SK-N-SH treated with all-trans-retinoic acid at 6 μM for 48 hours (cell line): ENCODE measurements around the gene SMYD4.

Experiments
- ATAC-seq: fragments of 200-7000 bp; cut with Tn5 transposase; 3 replicates; pipeline ENCODE4 v1.9.1; 2020; ENCODE audit warnings: mild to moderate bottlenecking, moderate library complexity
- ARNTL ChIP-seq: fragments of 450-650 bp; formaldehyde crosslinking; IDR thresholded peaks from 2 replicates; pipeline ENCODE4 v1.5.0; 2020; ENCODE audit warnings: low read depth, mild to moderate bottlenecking, moderate library complexity, borderline replicate concordance
- BACH2 ChIP-seq: fragments of 250-450 bp; sonication (Bioruptor Pico); IDR thresholded peaks from 2 replicates; pipeline ENCODE4 v1.9.0; 2021; ENCODE audit warnings: mild to moderate bottlenecking, borderline replicate concordance
- CSDC2 ChIP-seq: fragments of 250-450 bp; sonication (Bioruptor Pico); IDR thresholded peaks from 2 replicates; pipeline ENCODE4 v1.5.0; 2020; ENCODE audit warnings: mild to moderate bottlenecking, moderate library complexity
- ESRRG ChIP-seq: fragments of 250-450 bp; sonication (Bioruptor Pico); IDR thresholded peaks from 2 replicates; pipeline ENCODE4 v1.6.1; 2021; ENCODE audit warnings: mild to moderate bottlenecking
- GLIS3 ChIP-seq: fragments of 250-450 bp; sonication (Bioruptor Pico); IDR thresholded peaks from 2 replicates; pipeline ENCODE4 v1.5.0; 2020; ENCODE audit warnings: mild to moderate bottlenecking, moderate library complexity
- ISL1 ChIP-seq: fragments of 250-450 bp; sonication (Bioruptor Pico); IDR thresholded peaks from 2 replicates; pipeline ENCODE4 v2.1.2; 2022; ENCODE audit warnings: mild to moderate bottlenecking, moderate library complexity
- OSR1 ChIP-seq: fragments of 250-450 bp; sonication (Bioruptor Pico); IDR thresholded peaks from 2 replicates; pipeline ENCODE4 v1.8.0; 2022; ENCODE audit warnings: moderate library complexity, mild to moderate bottlenecking, inconsistent platforms
- PPARA ChIP-seq: fragments of 250-450 bp; sonication (Bioruptor Pico); IDR thresholded peaks from 2 replicates; pipeline ENCODE4 v1.5.0; 2020; ENCODE audit warnings: mild to moderate bottlenecking, borderline replicate concordance
- RARB ChIP-seq: fragments of 250-450 bp; sonication (Bioruptor Pico); IDR thresholded peaks from 2 replicates; pipeline ENCODE4 v1.8.0; 2021; ENCODE audit warnings: mild to moderate bottlenecking, moderate library complexity
- SNAI2 ChIP-seq: fragments of 250-450 bp; sonication (Bioruptor Pico); IDR thresholded peaks from 2 replicates; pipeline ENCODE4 v1.5.0; 2020; ENCODE audit warnings: mild to moderate bottlenecking, moderate library complexity
- TCF4 ChIP-seq: fragments of 250-450 bp; sonication (Bioruptor Pico); IDR thresholded peaks from 2 replicates; pipeline ENCODE4 v1.8.0; 2021; ENCODE audit warnings: mild to moderate bottlenecking, moderate library complexity, borderline replicate concordance
- TOX ChIP-seq: fragments of 250-450 bp; sonication (Bioruptor Pico); IDR thresholded peaks from 2 replicates; pipeline ENCODE4 v1.8.0; 2021; ENCODE audit warnings: mild to moderate bottlenecking, moderate library complexity, borderline replicate concordance
- ZC3H10 ChIP-seq: fragments of 250-450 bp; sonication (Bioruptor Pico); IDR thresholded peaks from 2 replicates; pipeline ENCODE4 v1.5.1; 2021; ENCODE audit warnings: mild to moderate bottlenecking, moderate library complexity
- ZFP3 ChIP-seq: fragments of 250-450 bp; sonication (Bioruptor Pico); IDR thresholded peaks from 2 replicates; pipeline ENCODE4 v1.5.0; 2020; ENCODE audit warnings: mild to moderate bottlenecking, moderate library complexity
- ZFP30 ChIP-seq: fragments of 450-650 bp; formaldehyde crosslinking; IDR thresholded peaks from 2 replicates; pipeline ENCODE4 v1.5.0; 2022; ENCODE audit warnings: mild to moderate bottlenecking, moderate library complexity
- ZNF70 ChIP-seq: fragments of 450-650 bp; formaldehyde crosslinking; IDR thresholded peaks from 2 replicates; pipeline ENCODE4 v1.5.0; 2020; ENCODE audit warnings: mild to moderate bottlenecking, moderate library complexity
- ZNF8 ChIP-seq: fragments of 450-650 bp; formaldehyde crosslinking; IDR thresholded peaks from 2 replicates; pipeline ENCODE4 v1.5.0; 2020; ENCODE audit warnings: mild to moderate bottlenecking, moderate library complexity
- TF ChIP-seq, protein P1 (sequence below): fragments of 250-450 bp; sonication (Bioruptor Pico); IDR thresholded peaks from 2 replicates; pipeline ENCODE4 v1.5.0; 2020; ENCODE audit warnings: mild to moderate bottlenecking, moderate library complexity
- TF ChIP-seq, protein P2 (sequence below): fragments of 250-450 bp; sonication (Bioruptor Pico); IDR thresholded peaks from 2 replicates; pipeline ENCODE4 v1.5.1; 2020; ENCODE audit warnings: low read depth, mild to moderate bottlenecking, moderate library complexity
- TF ChIP-seq, protein P3 (sequence below): fragments of 250-450 bp; sonication (Bioruptor Pico); IDR thresholded peaks from 2 replicates; pipeline ENCODE4 v1.8.0; 2021; ENCODE audit warnings: low read depth, mild to moderate bottlenecking, moderate library complexity, borderline replicate concordance
- TF ChIP-seq, protein P4 (sequence below): fragments of 250-450 bp; sonication (Bioruptor Pico); IDR thresholded peaks from 2 replicates; pipeline ENCODE4 v1.5.1; 2021; ENCODE audit warnings: mild to moderate bottlenecking, moderate library complexity

The SMYD4 gene

DNA sequence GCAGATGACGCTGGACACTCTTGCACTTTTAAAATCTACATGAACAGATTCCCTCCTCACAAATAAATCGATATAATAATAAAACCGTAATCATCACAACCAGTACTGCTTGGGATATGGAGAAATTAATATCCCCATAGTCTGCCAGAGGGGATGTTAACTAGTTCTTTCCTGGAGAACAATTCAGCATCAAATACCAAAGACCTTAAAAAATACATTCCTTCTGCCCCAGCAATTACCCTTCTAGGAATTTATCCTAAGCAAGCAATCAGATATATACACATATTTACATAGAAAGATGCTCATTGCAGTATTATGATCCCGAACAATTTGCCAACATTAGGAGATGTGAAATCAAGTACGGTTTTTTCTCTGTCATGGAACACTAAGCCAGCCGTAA, 21.8 kb downstream of the SMYD4 start:
- no peak for TF ChIP-seq RARB (CRISPR knock-in tag)
- ATAC-seq: no peak

DNA sequence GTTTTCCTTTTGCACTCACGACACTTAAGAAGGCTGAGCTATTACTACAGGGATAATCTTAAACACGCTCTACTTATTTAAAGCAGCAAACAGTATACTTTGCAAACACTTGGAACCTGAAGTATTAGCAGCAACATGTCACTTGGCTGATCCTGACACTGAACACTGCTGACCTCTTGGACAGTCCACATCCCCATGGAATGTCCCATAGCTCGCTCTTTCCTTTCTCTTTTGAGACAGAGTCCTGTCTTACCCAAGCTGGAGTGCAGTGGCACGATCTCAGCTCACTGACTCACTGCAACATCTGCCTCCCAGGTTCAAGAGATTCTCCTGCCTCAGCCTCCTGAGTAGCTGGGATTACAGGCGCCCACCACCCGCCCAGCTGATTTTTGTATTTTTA, 26.4 kb downstream of the SMYD4 start:
- ATAC-seq: no peak
- TF ChIP-seq BACH2 (CRISPR knock-in tag) (no peak), RARB (CRISPR knock-in tag) (no peak), ZNF8 (CRISPR knock-in tag) (no peak), ISL1 (CRISPR knock-in tag) (no peak), CSDC2 (CRISPR knock-in tag) (no peak), ZNF70 (CRISPR knock-in tag) (no peak), TCF4 (CRISPR knock-in tag) (no peak), PPARA (CRISPR knock-in tag) (no peak), ZFP3 (no peak), OSR1 (no peak), ESRRG (no peak)
- TF ChIP-seq, protein P1, sequence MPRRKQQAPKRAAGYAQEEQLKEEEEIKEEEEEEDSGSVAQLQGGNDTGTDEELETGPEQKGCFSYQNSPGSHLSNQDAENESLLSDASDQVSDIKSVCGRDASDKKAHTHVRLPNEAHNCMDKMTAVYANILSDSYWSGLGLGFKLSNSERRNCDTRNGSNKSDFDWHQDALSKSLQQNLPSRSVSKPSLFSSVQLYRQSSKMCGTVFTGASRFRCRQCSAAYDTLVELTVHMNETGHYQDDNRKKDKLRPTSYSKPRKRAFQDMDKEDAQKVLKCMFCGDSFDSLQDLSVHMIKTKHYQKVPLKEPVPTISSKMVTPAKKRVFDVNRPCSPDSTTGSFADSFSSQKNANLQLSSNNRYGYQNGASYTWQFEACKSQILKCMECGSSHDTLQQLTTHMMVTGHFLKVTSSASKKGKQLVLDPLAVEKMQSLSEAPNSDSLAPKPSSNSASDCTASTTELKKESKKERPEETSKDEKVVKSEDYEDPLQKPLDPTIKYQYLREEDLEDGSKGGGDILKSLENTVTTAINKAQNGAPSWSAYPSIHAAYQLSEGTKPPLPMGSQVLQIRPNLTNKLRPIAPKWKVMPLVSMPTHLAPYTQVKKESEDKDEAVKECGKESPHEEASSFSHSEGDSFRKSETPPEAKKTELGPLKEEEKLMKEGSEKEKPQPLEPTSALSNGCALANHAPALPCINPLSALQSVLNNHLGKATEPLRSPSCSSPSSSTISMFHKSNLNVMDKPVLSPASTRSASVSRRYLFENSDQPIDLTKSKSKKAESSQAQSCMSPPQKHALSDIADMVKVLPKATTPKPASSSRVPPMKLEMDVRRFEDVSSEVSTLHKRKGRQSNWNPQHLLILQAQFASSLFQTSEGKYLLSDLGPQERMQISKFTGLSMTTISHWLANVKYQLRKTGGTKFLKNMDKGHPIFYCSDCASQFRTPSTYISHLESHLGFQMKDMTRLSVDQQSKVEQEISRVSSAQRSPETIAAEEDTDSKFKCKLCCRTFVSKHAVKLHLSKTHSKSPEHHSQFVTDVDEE: no peak
- TF ChIP-seq, protein P2, sequence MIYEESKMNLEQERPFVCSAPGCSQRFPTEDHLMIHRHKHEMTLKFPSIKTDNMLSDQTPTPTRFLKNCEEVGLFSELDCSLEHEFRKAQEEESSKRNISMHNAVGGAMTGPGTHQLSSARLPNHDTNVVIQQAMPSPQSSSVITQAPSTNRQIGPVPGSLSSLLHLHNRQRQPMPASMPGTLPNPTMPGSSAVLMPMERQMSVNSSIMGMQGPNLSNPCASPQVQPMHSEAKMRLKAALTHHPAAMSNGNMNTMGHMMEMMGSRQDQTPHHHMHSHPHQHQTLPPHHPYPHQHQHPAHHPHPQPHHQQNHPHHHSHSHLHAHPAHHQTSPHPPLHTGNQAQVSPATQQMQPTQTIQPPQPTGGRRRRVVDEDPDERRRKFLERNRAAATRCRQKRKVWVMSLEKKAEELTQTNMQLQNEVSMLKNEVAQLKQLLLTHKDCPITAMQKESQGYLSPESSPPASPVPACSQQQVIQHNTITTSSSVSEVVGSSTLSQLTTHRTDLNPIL (CRISPR knock-in tag): no peak

DNA sequence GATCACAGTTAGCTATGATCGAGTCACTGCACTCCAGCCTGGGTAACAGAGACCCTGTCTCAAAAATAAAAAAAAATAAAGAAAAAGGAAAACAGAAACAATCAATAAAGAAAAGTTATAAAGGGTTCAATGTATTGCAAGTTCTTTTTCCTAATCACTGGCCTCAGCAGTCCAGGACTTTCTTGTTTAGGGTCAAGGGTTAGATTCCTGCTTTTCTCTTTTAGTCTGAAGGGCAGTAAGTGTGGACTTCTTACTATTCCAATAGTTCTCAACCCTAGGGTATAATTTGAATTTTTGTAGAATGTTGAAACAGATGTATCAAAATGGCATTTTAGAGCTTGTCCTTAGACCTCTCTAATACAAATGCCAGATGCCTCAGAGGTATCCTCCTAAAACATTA, 27.3 kb downstream of the SMYD4 start:
- TF ChIP-seq PPARA (CRISPR knock-in tag) (no peak), BACH2 (CRISPR knock-in tag) (no peak), ZFP30 (CRISPR knock-in tag) (no peak), ISL1 (CRISPR knock-in tag) (no peak), ARNTL (CRISPR knock-in tag) (no peak), ZC3H10 (CRISPR knock-in tag) (no peak), SNAI2 (CRISPR knock-in tag) (no peak), ESRRG (no peak), TOX (no peak), RARB (CRISPR knock-in tag) (no peak), GLIS3 (CRISPR knock-in tag) (no peak), TCF4 (CRISPR knock-in tag) (no peak), CSDC2 (CRISPR knock-in tag) (no peak), ZNF8 (CRISPR knock-in tag) (no peak), ZNF70 (CRISPR knock-in tag) (no peak), ZFP3 (no peak)
- TF ChIP-seq, protein P2 (CRISPR knock-in tag): no peak
- TF ChIP-seq, protein P3, sequence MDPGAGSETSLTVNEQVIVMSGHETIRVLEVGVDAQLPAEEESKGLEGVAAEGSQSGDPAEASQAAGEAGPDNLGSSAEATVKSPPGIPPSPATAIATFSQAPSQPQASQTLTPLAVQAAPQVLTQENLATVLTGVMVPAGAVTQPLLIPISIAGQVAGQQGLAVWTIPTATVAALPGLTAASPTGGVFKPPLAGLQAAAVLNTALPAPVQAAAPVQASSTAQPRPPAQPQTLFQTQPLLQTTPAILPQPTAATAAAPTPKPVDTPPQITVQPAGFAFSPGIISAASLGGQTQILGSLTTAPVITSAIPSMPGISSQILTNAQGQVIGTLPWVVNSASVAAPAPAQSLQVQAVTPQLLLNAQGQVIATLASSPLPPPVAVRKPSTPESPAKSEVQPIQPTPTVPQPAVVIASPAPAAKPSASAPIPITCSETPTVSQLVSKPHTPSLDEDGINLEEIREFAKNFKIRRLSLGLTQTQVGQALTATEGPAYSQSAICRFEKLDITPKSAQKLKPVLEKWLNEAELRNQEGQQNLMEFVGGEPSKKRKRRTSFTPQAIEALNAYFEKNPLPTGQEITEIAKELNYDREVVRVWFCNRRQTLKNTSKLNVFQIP (CRISPR knock-in tag): no peak
- TF ChIP-seq, protein P4, sequence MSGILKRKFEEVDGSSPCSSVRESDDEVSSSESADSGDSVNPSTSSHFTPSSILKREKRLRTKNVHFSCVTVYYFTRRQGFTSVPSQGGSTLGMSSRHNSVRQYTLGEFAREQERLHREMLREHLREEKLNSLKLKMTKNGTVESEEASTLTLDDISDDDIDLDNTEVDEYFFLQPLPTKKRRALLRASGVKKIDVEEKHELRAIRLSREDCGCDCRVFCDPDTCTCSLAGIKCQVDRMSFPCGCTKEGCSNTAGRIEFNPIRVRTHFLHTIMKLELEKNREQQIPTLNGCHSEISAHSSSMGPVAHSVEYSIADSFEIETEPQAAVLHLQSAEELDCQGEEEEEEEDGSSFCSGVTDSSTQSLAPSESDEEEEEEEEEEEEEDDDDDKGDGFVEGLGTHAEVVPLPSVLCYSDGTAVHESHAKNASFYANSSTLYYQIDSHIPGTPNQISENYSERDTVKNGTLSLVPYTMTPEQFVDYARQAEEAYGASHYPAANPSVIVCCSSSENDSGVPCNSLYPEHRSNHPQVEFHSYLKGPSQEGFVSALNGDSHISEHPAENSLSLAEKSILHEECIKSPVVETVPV (CRISPR knock-in tag): no peak
- TF ChIP-seq, protein P1: no peak
- TF ChIP-seq, all 23 proteins: peak for 0
- ATAC-seq: no peak
